ENCODE results near the gene SPTB. TPM values are rescaled to one million over a fixed set of nuclear protein-coding genes. Genes with fewer than 3 reads are reported as not detected.

The SPTB gene
- polyA plus RNA-seq, 1 donor (not counting 4 experiments of a cell fraction or from before 2014, with no cell fraction given): not detected

GRCh38 chr14:64753999-64754398 lies 125.7 kb downstream of the SPTB start:
- dilution Hi-C loops (cut with MboI; ENCODE audit: extremely low pct_ligation_motif_present, low sequenced_read_pairs): no loop called here
- Histone ChIP-seq H3K27me3 (ENCODE audit: control insufficient read depth, extremely low read depth, insufficient read depth, low read length) (no peaks in the 10 kb centered on the region), H3K9me1 (ENCODE audit: control insufficient read depth, extremely low read depth, insufficient read depth, low read length) (no peaks in the 10 kb centered on the region), H3K9ac (ENCODE audit: control insufficient read depth, extremely low read depth, insufficient read depth, low read length) (no peak overlapping the region), H3K4me1 (ENCODE audit: control insufficient read depth, extremely low read depth, insufficient read depth, low read length) (peaks cover 43% of the 10 kb centered on the region), H3K36me3 (ENCODE audit: control insufficient read depth in 2 of 2, extremely low read depth in 1 of 2, insufficient read depth in 2 of 2, low read length in 2 of 2) (peaks cover 5 to 11% of the 10 kb centered on the region in 2 experiments), H3K27ac (ENCODE audit: control insufficient read depth, insufficient read depth, low read length) (no peak overlapping the region), H2AFZ (ENCODE audit: control insufficient read depth, low read length) (no peak overlapping the region), H3K79me2 (ENCODE audit: control insufficient read depth, insufficient read depth, low read length) (no peaks in the 10 kb centered on the region), H3K4me2 (ENCODE audit: control insufficient read depth, extremely low read depth, insufficient read depth, low read depth, low read length) (no peak overlapping the region), H3K4me3 (ENCODE audit: control insufficient read depth in 2 of 3, extremely low read depth in 1 of 3, insufficient read depth in 2 of 3, low read depth in 1 of 3, low read length in 3 of 3) (no peak overlapping the region), H4K20me1 (ENCODE audit: control insufficient read depth, extremely low read depth, insufficient read depth, low read length) (no peaks in the 10 kb centered on the region), H3K9me3 (ENCODE audit: control insufficient read depth, low read depth, low read length) (no peaks in the 10 kb centered on the region)
- no peak for TF ChIP-seq CTCF (optimal IDR thresholded peaks at IDR 0.05 in 1 of 3, IDR thresholded peaks at IDR 0.05 in 1 of 3, conservative IDR thresholded peaks at IDR 0.05 in 1 of 3; ENCODE audit: extremely low read depth in 1 of 3, insufficient read depth in 2 of 3, low read length in 3 of 3)
- DNase-seq (ENCODE audit: low read depth, low spot score) (no peak), FAIRE-seq (no peak)

GRCh38 chr14:64753374-64753773 lies 126.3 kb downstream of the SPTB start:
- H2AFZ ChIP-seq (ENCODE audit: control insufficient read depth, low read length): no peak overlapping the region
- dilution Hi-C loops (cut with MboI; ENCODE audit: extremely low pct_ligation_motif_present, low sequenced_read_pairs): no loop called here
- no peaks in the 10 kb centered on the region for H4K20me1 ChIP-seq (ENCODE audit: control insufficient read depth, extremely low read depth, insufficient read depth, low read length)
- no peaks in the 10 kb centered on the region for H3K9me1 ChIP-seq (ENCODE audit: control insufficient read depth, extremely low read depth, insufficient read depth, low read length)
- no peak overlapping the region for H3K9ac ChIP-seq (ENCODE audit: control insufficient read depth, extremely low read depth, insufficient read depth, low read length)
- no peak overlapping the region for H3K4me2 ChIP-seq (ENCODE audit: control insufficient read depth, extremely low read depth, insufficient read depth, low read depth, low read length)
- no peak overlapping the region for H3K4me3 ChIP-seq (ENCODE audit: control insufficient read depth in 2 of 3, extremely low read depth in 1 of 3, insufficient read depth in 2 of 3, low read depth in 1 of 3, low read length in 3 of 3)
- TF ChIP-seq EZH2 (IDR thresholded peaks at IDR 0.05; ENCODE audit: low read length) (no peak), CTCF (optimal IDR thresholded peaks at IDR 0.05 in 1 of 3, IDR thresholded peaks at IDR 0.05 in 1 of 3, conservative IDR thresholded peaks at IDR 0.05 in 1 of 3; ENCODE audit: extremely low read depth in 1 of 3, insufficient read depth in 2 of 3, low read length in 3 of 3) (no peak)
- no peaks in the 10 kb centered on the region for H3K27me3 ChIP-seq (ENCODE audit: control insufficient read depth, extremely low read depth, insufficient read depth, low read length)
- H3K27ac ChIP-seq (ENCODE audit: control insufficient read depth, insufficient read depth, low read length): no peak overlapping the region
- no peaks in the 10 kb centered on the region for H3K79me2 ChIP-seq (ENCODE audit: control insufficient read depth, insufficient read depth, low read length)
- peaks cover 37% of the 10 kb centered on the region for H3K4me1 ChIP-seq (ENCODE audit: control insufficient read depth, extremely low read depth, insufficient read depth, low read length)
- FAIRE-seq (no peak), DNase-seq (ENCODE audit: low read depth, low spot score) (no peak)
- H3K9me3 ChIP-seq (ENCODE audit: control insufficient read depth, low read depth, low read length): no peaks in the 10 kb centered on the region
- peaks cover 10 to 13% of the 10 kb centered on the region in 2 experiments for H3K36me3 ChIP-seq (ENCODE audit: control insufficient read depth in 2 of 2, extremely low read depth in 1 of 2, insufficient read depth in 2 of 2, low read length in 2 of 2)

Measured in keratinocyte (primary cell).